ENCODE results near the gene IL20. TPM values are rescaled to one million over a fixed set of nuclear protein-coding genes. Genes with fewer than 3 reads are reported as not detected.
"Not testable (repeated sequence)": the region's sequence is repeated elsewhere in the genome, so short reads cannot be mapped to it uniquely, and the experiment has no call there.

The IL20 gene
- total RNA-seq, 1 experiment from 2014 or later = not detected

GRCh38 chr1:206839006-206839560 lies 26.3 kb upstream of the IL20 start:
- DNase-seq (ENCODE audit: low read depth, low spot score) = no peak

GRCh38 chr1:206839857-206840256 lies 25.6 kb upstream of the IL20 start:
- DNase-seq (ENCODE audit: low read depth, low spot score) = no peak
- in situ Hi-C loops (cut with HindIII; ENCODE audit: low pct_unique_long_range_greater_than_20kb, low sequenced_read_pairs) = no loop called here

More at GRCh38 chr1:206839006-206839560, 26.3 kb upstream of the IL20 start:
- in situ Hi-C loops (cut with HindIII; ENCODE audit: low pct_unique_long_range_greater_than_20kb, low sequenced_read_pairs) = no loop called here

GRCh38 chr1:206841609-206842323 lies 23.7 kb upstream of the IL20 start:
- in situ Hi-C loops (cut with HindIII; ENCODE audit: low pct_unique_long_range_greater_than_20kb, low sequenced_read_pairs) = no loop called here
- no peak for DNase-seq (ENCODE audit: low read depth, low spot score)

GRCh38 chr1:206842854-206843253 lies 22.6 kb upstream of the IL20 start:
- in situ Hi-C loops (cut with HindIII; ENCODE audit: low pct_unique_long_range_greater_than_20kb, low sequenced_read_pairs) = no loop called here
- DNase-seq (ENCODE audit: low read depth, low spot score) = no peak

GRCh38 chr1:206843626-206844025 lies 21.8 kb upstream of the IL20 start:
- in situ Hi-C loops (cut with HindIII; ENCODE audit: low pct_unique_long_range_greater_than_20kb, low sequenced_read_pairs) = no loop called here
- DNase-seq (ENCODE audit: low read depth, low spot score) = no peak

GRCh38 chr1:206846487-206846886 lies 18.9 kb upstream of the IL20 start:
- in situ Hi-C loops (cut with HindIII; ENCODE audit: low pct_unique_long_range_greater_than_20kb, low sequenced_read_pairs) = no loop called here
- DNase-seq (ENCODE audit: low read depth, low spot score) = no peak

GRCh38 chr1:206847337-206847834 lies 18.0 kb upstream of the IL20 start:
- DNase-seq (ENCODE audit: low read depth, low spot score) = no peak
- in situ Hi-C loops (cut with HindIII; ENCODE audit: low pct_unique_long_range_greater_than_20kb, low sequenced_read_pairs) = no loop called here

- in situ Hi-C loops (cut with HindIII; ENCODE audit: low pct_unique_long_range_greater_than_20kb, low sequenced_read_pairs) = no loop called here
- no peak for DNase-seq (ENCODE audit: low read depth, low spot score)
Observed at GRCh38 chr1:206847946-206848345, 17.5 kb upstream of the IL20 start.

- DNase-seq (ENCODE audit: low read depth, low spot score) = no peak
- in situ Hi-C loops (cut with HindIII; ENCODE audit: low pct_unique_long_range_greater_than_20kb, low sequenced_read_pairs) = no loop called here
Observed at GRCh38 chr1:206850401-206850800, 15.0 kb upstream of the IL20 start.

- in situ Hi-C loops (cut with HindIII; ENCODE audit: low pct_unique_long_range_greater_than_20kb, low sequenced_read_pairs) = no loop called here
- DNase-seq (ENCODE audit: low read depth, low spot score) = no peak
Observed at GRCh38 chr1:206851341-206852010, 13.9 kb upstream of the IL20 start.

GRCh38 chr1:206852662-206853061 lies 12.8 kb upstream of the IL20 start:
- in situ Hi-C loops (cut with HindIII; ENCODE audit: low pct_unique_long_range_greater_than_20kb, low sequenced_read_pairs); DNase-seq (ENCODE audit: low read depth, low spot score): not testable (repeated sequence)

- in situ Hi-C loops (cut with HindIII; ENCODE audit: low pct_unique_long_range_greater_than_20kb, low sequenced_read_pairs); DNase-seq (ENCODE audit: low read depth, low spot score): not testable (repeated sequence)
Observed at GRCh38 chr1:206853696-206854095, 11.7 kb upstream of the IL20 start.

GRCh38 chr1:206854401-206855129 lies 10.9 kb upstream of the IL20 start:
- in situ Hi-C loops (cut with HindIII; ENCODE audit: low pct_unique_long_range_greater_than_20kb, low sequenced_read_pairs) = no loop called here
- DNase-seq (ENCODE audit: low read depth, low spot score) = no peak

- in situ Hi-C loops (cut with HindIII; ENCODE audit: low pct_unique_long_range_greater_than_20kb, low sequenced_read_pairs) = no loop called here
- no peak for DNase-seq (ENCODE audit: low read depth, low spot score)
Observed at GRCh38 chr1:206855859-206856258, 9.6 kb upstream of the IL20 start.

- DNase-seq (ENCODE audit: low read depth, low spot score) = peak; percentile 52
Observed at GRCh38 chr1:206856674-206857464, 8.6 kb upstream of the IL20 start.

GRCh38 chr1:206859082-206859521 lies 6.3 kb upstream of the IL20 start:
- no peak for DNase-seq (ENCODE audit: low read depth, low spot score)
- in situ Hi-C loops (cut with HindIII; ENCODE audit: low pct_unique_long_range_greater_than_20kb, low sequenced_read_pairs) = no loop called here

More at GRCh38 chr1:206856674-206857464, 8.6 kb upstream of the IL20 start:
- in situ Hi-C loops (cut with HindIII; ENCODE audit: low pct_unique_long_range_greater_than_20kb, low sequenced_read_pairs) = no loop called here

GRCh38 chr1:206860165-206860564 lies 5.3 kb upstream of the IL20 start:
- DNase-seq (ENCODE audit: low read depth, low spot score) = no peak
- in situ Hi-C loops (cut with HindIII; ENCODE audit: low pct_unique_long_range_greater_than_20kb, low sequenced_read_pairs) = no loop called here

Measured in SK-MEL-5 (cell line).